GM19023 (cell line): Measurements from ENCODE around the gene DSCAML1.

Source experiments
- ATAC-seq: cut with Tn5 transposase; IDR thresholded peaks from one replicate; pipeline ENCODE4 v1.9.1; 2021; ENCODE audit warnings: mild to moderate bottlenecking, moderate library complexity; ENCODE audit not compliant: unreplicated experiment

DSCAML1 gene

DNA sequence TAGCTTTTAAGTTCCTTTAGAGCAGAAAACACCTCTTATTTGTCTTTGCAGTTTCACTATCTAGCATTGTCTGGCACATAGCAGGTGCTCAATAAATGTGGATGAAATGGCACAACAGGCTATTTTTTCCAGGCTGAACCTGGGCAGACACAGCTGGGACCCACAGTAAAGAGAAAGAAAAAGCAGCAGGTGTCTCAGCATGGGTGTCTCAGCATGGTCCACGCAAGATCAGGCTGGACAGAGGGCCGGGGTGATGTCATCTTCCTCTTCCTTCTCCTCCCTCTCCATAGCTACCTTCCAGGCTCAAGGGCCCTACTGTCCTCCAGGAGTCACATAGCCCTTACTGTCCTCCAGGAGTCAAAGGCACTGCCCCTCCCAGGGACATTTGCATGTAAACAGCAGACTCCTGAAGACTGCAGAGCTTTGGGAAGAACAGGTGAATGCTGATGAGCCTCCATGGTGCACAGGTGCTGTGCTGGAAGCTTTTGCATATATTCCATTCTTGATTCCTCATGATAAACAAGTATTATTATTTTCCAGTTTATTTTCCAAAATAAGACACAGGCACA is 65.2 kb downstream of the DSCAML1 start:
- ATAC-seq, result no peak

DNA sequence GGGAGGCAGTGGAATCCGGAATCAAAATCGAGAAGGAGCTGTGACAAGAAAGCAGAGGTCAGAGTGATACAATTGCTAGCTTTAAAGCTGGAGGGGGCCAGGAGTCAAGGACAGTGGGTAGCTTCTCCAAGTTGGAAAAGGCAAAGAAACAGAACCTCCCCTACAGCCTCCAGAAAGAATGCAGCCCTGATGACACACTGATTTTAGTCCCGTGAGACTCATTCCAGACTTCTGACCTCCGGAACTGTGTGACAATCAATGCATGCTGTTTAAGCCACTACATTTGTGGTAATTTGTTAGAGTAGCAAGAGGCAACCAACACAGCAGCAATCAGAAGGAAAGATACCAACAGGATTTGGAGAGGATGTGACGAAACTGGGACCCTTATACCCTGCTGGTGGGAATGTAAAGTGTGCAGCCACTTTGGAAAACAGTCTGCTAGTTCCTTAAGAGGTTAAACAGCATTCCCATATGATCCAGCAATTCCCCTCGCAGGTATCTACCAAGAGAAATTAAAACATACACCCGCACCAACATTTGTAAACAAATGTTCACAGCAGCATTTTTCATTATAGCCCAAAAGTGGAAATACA is 66.7 kb downstream of the DSCAML1 start:
- no peak for ATAC-seq

DNA sequence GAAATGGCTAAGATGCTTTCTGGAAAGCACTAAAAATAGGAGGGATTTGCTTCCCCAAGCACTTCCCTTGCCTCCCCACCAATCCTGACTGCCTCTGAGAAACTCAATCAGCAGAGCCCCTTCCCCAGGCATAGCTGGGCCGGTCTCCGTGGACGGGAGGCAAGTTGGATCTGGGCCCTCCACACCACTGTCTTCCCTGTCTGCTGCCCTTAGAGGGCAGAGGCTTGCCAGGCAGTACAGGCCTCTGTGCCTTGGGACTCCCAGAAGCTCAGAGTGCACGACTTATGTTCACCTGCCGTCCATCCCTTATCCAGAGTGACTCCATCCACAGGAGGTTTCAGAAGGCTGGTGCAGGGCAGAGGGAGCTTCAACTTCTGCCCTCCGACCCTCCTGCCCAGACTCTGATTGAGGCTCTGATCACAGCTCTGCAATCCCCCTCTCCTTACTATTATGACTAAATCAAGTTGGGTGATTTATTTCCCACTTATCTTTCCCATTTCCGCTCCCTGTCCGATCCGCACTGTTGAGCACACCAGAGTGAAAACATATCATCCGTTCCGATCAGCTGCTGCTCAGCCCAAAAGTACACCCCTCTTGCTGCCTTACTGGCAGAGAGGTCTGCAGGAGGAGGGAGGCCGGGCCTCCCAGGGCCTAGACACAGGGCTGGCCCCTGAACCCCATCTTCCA is 71.8 kb downstream of the DSCAML1 start:
- ATAC-seq, result no peak

DNA sequence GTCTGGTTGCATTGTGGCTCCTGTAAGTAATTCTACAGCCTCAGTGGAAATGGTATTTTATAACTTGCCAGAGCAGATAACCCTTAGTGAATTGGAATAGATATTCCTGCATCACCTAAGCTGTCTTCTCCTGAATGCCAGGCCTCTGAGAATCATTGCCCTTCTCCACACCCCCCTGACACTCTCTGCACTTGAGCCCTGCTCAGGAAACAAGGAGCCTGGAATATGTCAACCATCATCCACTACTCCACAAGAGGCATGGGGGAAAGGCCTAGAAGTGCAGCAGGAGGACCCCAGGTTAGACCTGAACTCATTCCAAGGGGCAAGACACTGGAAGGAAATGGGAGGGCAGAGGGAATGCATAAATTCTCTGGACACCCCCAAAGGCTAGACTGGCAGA is 72.4 kb downstream of the DSCAML1 start:
- no peak for ATAC-seq

DNA sequence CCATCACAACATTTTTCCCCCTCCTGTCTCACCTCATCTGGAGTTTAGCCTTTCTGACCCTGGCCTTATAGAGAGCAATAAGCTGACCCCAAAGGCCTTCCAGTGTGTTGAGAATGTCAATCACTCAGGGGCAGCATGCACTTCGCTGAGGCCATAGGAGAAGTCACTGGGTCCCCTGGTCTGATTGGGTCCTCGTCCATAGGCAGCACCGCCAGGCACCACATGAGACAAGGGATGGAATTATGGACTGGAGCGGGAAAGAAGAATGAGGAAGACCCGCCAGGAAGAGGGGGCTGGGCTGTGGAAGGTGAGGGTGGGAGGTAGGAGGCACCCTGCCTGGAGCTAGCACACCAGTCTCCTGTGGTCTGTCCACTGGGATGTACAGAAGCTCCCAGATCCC is 72.9 kb downstream of the DSCAML1 start:
- no peak for ATAC-seq

DNA sequence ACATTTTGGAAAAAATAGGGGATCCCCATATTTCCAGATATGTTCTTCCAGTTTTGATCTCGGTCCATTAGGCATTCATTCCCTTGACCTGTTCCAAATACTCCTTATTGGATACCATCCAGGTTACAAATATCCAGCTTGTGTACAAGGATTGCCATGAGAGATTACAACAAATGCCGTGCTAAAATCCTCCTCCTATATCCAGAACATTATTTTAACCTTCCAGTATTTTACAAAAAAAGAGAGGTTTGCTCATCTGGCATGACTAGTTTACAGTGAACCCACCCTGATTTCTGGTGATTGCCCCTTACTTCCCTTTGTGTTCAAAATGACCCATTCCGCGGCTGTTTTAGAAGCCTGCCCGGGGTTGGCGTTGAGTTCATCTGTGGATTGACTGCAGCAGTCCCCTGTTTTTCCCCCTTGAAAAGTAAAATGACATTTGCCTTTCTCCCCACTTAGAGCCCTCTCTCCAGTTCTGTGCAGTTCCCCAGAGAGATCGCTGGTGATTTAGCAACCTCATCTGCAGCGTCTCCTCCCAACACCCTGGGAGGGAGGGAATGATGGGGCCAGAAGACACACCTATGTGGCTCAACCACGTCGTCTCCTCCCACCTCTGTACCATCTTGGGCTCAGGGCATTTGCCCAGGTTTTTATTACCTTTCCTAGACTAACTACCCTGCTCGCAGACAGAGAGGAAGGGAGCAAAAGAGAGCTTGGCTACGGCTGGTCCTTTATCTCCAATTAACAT is 73.6 kb downstream of the DSCAML1 start:
- no peak for ATAC-seq

DNA sequence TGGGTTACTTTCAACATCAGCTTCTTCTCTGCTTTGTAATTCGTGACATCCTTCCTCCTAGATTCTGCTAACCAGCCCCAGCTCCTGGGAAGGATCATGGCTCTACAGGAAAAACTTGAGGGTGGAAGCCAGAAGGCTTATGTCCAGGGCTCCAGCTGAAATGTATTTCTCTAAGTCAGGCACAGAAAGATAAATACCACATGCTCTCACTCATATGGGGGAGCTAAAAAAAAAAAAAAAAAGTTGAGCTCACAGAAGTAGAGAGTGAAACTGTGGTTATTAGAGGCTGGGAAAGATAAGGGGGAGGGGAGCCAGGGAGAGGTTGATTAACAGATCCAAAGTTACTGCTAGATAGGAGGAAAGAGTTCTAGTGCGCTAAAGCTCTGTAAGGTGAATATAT is 74.9 kb downstream of the DSCAML1 start:
- no peak for ATAC-seq

DNA sequence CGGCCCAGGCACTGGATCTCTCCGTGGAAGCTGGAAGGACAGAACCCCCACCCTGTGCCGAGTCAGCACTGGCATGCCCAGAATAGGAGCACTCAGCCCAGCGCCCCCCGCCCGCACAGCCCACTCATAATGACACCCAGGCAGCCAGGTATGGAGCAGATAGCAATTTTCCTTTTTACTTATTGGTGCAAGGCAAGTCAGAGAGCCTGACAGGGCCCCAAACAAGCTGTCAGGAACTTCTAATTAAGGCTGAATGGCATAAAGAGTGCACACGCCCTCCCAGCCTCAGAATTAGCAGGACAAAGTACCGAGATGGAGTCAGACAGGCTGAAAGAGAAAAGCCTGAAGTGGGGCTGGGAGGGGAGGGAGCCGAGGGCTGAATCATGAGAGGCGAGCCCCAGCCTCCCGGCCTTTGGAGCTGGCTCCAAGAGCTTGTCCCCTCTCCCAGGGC is 76.9 kb downstream of the DSCAML1 start:
- no peak for ATAC-seq

DNA sequence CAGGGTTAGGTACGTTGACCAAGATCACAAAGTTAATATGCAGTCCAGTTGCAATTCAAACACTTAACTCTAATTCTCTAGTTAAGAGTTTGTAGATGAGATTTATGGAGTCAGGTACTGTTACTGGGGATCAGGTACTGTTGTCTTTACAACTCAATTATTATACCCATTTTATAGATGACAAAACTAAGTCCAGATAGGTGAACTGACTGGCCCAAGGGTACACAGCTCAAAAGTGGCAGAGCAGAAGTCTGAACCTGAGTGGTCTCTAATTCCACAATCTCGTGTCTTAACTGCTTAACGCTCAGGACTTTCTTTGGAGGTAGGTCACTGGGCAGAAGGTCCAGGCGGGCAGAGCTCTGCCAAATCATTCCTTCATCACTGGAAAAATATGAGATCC is 77.5 kb downstream of the DSCAML1 start:
- no peak for ATAC-seq

DNA sequence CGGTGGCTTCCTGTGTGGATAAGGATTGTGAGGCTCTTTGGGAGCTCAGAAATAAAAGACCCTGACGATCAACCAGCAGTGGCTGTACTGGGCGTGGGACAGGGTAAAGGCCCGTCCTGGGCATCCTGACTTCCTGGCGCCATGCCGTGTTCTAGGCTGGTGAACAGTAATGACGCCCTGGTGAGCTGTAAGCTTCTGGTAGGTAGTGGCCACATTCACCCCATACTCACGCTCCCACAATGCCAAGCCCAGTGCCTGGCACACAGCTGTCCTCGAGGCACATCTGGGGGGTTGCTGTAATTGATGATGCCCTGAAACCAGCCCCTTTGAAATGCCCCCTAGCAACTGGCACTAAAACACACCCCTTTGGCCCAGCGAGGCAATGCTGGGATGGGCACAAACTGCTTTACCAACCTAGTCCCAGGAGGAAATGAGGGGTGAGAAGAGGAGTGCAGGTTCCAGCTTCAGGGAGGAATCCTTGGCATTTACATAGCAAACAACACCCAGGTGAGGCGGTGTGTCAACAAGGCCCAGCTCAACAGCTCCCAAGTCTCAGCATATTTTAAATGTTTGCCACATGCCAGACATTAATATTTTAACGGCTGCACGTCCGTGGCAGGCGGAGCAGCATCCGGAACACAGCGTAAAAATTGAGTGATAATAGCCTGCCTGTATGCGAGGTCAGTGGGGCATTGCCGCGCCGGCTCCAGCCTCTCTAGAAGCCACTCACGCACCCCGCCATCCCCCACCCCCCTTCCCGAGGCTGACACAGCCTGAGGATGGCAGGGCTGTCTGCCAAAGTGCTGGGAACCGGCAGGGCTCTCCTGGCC is 79.3 kb downstream of the DSCAML1 start:
- no peak for ATAC-seq

DNA sequence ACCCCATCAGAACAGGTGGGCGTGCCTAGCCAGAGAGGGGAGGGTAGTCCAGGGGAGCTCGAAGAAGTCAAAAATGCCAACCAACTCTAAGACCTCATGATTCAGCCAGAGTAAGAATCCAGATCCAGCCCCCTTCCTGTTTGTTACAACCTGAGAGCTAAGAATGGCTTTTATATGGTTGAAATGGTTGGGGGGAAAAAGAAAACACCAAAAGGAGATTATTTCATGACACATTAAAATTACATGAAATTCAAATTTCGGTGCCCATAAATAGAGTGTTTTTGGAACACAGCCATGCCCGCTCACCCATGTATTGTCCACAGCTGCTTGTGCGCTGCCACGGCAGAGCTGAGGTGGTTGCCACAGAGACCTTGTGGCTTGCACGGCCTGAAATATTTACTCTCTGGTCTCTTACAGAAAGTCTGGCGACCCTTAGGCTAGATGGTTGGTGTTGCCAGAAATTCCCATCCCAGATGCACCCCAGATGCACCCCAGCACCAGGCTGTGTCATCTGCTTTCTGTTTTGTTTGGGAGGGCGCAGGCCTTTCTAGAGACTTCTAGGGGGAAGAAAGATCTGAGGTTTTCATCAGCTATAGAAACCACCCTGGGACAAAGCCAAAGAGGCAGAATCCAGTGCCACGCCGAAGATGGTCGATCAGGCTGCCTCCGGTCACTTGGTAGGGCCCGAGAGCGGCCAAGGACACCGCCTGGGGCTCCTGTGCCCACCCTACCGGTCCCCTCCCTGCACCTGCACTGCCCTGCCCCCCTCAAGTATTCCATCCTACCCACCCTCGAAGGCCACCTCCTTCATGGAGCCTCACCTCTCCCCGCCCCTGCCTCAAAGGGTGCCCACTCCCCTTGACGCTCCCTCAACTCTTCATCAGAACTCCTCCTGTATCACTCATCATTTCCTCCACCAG is 80.2 kb downstream of the DSCAML1 start:
- no peak for ATAC-seq

DNA sequence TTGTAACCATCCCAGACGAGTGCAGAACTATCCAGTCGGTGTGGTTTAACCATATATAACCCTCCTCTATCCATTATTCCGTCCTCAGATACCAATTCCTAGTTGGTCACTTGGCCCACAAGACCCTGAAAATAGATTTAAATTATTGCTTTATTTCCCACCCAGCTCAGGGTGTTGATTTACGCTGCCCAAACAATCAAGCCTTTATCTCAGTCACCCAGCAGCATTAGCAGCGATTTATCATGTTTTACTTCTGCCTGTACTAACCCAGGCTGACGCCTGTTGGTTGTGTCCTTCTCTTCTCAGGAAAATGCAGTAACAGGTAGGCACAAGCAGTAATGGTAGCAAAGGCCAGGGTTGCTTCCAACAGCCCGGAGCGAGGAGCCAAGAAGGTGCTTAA is 81.2 kb downstream of the DSCAML1 start:
- ATAC-seq, result no peak

DNA sequence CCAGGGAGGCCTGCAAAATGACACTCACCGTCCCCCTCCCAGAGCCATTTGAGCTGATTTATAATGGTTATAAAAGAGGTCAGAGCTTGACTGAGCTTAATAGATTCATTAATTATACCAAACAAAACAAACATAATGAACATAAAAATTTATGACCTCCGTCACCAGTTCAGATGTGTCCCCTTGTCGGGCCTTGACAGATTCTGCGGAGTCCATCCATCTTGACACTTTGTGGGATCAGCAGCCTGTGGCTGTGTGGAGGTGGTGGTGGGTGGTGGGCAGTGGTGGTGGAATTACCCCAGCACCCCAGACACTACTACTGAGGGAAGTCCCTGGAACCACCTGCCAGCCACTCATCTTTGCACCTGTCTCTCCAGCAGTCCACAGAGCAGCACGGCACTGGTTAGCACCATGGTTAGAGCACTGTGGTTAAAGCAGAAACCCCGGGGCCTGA is 83.5 kb downstream of the DSCAML1 start:
- no peak for ATAC-seq

DNA sequence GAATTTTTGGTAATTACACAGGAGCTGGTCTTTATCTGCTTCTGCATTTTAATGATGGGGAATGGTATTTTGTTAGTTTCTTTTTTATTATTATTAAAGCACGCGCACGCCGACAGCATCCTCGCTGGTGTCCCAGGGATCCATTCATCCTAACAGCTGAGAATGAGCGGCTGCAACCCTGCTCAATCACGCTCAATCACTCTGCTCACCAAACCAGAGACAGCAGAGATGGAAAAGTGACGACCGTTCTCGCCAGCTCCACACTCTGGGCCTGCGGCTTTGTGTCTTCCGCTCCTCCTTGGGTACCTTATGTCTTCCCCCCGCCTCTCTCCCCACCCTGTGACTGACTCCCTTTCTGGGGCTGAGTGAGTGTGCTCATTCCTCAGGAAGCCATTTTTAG is 84.5 kb downstream of the DSCAML1 start:
- ATAC-seq, result no peak

DNA sequence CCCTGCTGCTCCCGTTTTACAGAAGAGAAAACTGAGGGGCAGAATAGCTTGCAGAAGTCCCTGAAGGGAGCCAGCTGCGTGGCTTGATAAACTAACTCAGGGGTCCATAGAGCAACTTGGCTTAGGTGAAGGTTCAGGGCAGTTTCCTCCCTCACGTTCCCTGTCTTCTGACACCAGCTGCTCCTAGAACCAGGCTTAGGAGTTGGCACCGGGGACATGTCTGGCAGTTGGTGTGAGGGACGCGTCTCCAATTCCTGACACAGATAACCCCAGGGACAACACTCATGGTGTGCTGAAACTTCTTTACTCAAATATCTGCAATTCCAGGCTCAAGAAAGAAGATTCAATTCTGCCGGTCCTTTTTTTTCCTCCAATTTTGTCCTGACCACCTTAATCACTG is 85.7 kb downstream of the DSCAML1 start:
- ATAC-seq, result no peak

DNA sequence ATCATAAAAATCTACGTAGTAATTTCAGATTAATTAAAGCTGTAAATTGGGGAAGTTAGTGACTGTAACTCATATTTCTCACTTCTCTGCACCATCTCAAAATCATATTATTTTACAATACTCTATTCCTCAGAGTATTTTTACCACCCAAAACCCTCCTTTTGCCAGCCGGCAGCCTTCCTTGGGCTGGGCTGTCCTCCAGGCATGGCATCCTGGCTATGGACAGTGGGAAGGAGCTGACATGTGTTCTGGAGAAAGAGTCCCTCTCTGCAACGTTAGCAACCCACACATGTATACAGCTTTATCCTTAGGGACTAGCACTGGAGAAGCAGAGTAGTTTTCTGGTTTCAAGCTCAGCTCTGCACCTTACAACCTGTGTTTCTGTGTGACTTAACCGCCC is 86.8 kb downstream of the DSCAML1 start:
- ATAC-seq, result no peak

DNA sequence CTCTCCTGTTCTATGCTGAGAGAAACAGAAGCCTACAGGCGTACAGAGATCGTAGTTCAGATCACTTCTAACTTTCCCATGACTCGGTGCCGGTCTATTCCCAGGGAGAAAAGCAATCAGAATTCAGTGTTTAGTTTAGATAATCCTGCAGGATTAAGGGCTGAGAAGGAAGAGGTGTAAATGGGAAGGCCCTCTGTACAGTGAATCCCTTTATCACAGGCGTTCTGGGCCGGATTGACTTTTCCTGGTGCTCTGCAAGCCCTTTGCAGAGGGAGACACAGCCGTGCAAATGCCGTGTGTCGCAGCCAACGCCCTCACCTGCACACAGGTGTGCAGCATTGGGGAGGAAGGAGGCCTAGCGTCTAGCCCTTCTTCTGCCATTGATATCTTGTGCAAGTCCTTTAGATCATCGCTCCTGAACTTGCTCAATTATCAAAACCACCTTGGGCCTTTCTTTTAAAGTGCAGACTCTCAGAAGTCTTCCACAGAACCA is 90.6 kb downstream of the DSCAML1 start:
- ATAC-seq, result no peak

DNA sequence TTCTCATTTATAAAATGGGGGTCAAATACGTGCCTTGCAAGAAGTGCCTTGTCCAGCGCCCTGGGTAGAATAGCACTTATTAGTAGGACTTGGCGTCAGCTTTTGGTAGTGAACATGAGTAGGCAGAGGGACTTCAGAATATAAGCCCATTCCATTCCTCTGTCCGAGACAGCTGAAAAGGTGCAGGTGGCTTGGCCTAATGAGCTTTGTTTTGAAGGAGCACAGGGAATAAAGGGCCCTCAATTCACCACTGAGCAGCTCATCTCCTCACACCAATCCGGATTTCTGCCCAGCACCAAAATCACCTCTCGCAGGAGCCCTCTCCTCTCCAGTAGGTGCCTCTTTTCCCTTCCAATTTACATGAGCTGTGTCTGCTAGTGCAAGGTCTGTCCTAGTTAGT is 91.2 kb downstream of the DSCAML1 start:
- ATAC-seq, result no peak

DNA sequence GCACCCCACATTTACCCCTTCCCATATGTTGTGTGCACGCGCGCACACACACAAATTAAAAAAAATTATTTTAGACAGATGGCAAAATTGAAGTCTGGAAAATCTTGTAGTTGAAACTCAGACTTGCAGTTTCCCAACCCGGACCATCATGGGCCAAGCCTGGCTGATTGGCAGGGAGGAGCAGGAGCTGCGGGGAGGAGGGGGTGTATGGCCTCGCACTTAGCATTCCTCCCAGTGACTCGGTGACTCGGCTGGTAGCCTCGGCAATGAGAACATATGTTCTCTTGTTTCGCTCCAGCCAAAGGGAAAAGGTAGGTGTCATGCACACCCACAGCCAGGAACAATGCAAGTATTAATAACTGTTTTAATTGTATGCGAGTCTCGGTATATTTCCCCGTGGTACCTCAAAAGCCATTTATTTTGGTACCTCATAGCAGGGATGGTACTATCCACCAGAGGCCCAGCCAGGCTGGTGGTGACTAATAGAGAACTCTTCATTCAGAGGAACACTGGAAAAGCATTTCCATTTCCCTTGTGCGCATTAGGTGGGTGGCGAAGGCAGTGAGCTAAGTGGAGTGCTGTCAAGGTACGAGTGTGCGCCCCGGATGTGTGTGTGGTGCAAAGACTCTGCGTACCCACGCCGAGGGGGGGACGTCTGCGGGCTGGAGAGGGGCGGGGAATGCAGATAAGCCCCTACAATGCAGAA is 92.5 kb downstream of the DSCAML1 start:
- ATAC-seq, result no peak
